DMS53 treated with DMSO at 0.1 percent for 48 hours (cell line): ENCODE results near the gene CENPW.

Source experiments
- DNase-seq: peaks from one replicate; lab custom pipeline; 2025; ENCODE audit not compliant: unreplicated experiment; lab: John Stamatoyannopoulos, UW

CENPW gene

GRCh38 chr6:126372626-126373025 is 32.7 kb downstream of the CENPW start:
- no peak for DNase-seq

DNA sequence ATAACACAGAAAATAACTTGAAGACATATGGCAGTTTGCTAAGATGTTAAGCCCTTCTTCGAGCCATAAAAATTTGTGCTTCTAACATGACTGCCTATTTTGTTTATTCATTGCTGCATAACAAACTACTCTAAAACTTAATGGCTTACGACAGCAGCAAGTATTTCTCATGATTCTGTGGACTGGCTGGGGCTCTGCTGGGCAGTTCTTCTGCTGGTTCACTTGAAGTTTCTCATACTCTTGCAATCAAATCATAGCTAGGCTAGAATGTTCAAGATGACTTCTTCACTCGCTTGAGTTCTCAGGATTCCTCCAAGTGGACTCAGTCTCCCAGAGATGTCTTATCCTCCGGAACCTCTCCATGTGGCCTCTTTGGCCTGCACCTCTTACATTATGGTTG is 33.4 kb downstream of the CENPW start:
- no peak for DNase-seq

- DNase-seq, result no peak
Measured at GRCh38 chr6:126374372-126374771, 34.5 kb downstream of the CENPW start.

GRCh38 chr6:126376682-126377081 is 36.8 kb downstream of the CENPW start:
- no peak for DNase-seq

DNA sequence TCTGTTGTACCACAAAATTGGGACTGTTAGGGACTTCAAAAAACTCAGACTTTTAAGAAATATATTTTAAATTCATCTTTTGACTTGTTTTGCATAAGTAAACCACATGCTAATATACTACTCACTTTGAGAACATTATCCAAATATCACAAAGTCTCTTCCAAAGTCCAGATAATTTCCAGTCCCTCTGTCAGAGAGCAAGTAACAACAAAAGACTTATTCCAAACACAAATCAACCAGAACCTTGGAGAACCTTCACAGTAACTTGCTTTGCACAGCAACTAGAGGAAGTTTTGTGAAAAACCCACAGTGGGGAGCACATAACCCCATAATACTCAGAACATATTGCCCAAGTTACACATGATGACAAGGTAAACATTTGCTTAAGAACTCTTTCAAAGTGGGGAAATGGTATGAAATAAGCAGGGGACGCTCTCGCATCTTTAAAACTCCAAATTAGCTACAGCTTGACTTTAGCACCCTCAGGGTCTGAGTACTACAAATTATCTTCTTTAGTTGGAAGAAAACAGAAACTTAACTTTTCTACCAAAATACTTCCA is 37.8 kb downstream of the CENPW start:
- no peak for DNase-seq

DNA sequence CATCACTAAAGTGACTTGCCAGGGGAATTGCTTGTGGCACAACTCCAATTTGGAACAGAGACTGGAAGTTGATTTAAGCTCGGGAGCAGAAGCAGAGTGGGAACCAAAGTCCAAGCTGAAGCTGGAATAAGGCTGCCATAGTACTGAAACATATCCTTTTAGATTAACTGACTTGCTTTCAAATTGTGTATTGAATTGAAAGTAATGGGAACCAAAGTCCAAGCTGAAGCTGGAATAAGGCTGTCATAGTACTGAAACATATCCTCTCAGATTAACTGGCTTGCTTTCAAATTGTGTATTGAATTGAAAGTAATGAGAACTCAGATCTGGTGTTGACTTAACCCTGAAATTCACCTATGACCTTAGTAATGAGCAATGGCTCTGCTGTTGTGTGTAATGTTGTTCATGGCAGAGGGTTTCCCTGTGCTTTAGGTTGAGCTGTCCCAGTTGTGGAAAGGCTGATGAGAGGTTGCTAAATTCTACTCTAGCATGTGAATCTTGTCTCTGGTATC is 40.2 kb downstream of the CENPW start:
- no peak for DNase-seq

DNA sequence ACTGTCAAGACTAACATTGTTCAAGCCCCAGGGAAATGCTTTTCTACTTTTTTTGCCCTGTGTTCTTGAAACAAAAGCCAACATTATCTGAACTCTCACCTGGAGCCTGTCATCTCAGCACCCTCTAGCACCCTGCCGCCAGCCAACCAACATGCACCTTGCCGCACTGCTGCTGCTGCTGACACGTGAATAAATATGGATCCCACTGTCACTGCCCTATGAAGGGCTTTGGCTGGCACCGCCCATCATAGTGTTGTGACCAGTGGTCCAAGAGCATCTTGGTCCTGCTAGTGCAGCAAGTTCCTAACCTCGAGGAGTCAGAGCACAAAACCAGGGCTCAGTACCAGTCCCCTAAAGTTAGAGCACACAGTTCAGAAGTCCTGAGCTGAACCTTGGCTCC is 41.6 kb downstream of the CENPW start:
- no peak for DNase-seq

DNA sequence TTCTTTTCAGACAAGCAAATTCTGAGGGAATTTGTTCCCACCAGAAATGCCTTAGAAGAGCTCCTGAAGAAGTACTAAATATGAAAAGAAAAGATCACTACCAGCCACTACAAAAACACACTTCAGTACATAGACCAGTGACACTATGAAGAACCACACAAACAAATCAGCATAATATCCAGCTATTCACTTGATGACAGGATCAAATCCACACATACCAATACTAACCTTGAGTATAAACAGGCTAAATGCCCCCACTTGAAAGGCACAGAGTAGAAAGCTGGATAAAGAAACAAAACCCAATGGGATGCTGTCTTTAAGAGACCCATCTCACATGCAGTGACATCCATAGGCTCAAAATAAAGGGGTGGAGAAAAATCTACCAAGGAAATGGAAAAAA is 43.3 kb downstream of the CENPW start:
- DNase-seq, result no peak

- no peak for DNase-seq
Measured at GRCh38 chr6:126385536-126385935, 45.6 kb downstream of the CENPW start.

DNA sequence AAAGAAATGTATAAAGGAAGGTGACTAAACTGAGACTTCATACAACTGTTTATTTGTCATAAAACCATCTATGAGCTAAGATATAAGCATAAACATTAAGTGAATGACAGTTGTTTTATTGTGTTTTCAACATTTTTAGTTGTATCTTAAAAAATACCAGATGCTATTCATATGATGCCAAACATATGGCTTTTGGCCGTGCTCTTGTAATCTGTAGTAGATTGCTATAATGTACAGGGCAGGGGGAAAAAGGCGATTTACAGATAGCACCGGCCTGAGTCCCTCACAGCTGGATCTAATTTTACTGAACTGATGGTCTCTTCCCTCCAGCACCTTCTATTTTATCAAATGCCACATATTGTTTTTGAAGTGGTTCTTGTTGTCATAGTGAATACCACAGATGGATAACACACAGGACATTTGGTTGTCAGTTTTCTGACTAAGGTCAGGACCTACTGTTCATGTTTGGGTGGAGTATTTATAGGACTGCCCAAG is 48.2 kb downstream of the CENPW start:
- no peak for DNase-seq

- peak; percentile 87 for DNase-seq
Measured at GRCh38 chr6:126396131-126396530, 56.2 kb downstream of the CENPW start.
